K562 (cell line): ENCODE data around the gene GART. TPM values are rescaled to one million over a fixed set of nuclear protein-coding genes. Genes with fewer than 3 reads are reported as not detected.

ENCODE experiments used
- ARNT ChIP-seq, 2 experiments: fragments of 450-650 bp; IDR thresholded peaks; 2 replicates each; pipeline ENCODE4 v1.6.1; 2016; ENCODE audit warnings: mild to moderate bottlenecking in 1 of 2
- ELF4 ChIP-seq: fragments of 450-650 bp; formaldehyde crosslinking; IDR thresholded peaks from 2 replicates; pipeline ENCODE4 v1.4.0; 2022; ENCODE audit warnings: missing genetic modification characterization
- HEY1 ChIP-seq: fragments of 250-450 bp; sonication (Bioruptor Pico); IDR thresholded peaks from 2 replicates; pipeline ENCODE4 v1.5.0; 2020; ENCODE audit warnings: mild to moderate bottlenecking, moderate library complexity, borderline replicate concordance
- MIER1 ChIP-seq: fragments of 450-650 bp; IDR thresholded peaks from 2 replicates; pipeline ENCODE4 v1.6.1; 2016; ENCODE audit warnings: antibody characterized with exemption, mild to moderate bottlenecking, low read depth
- STAT5A ChIP-seq: IDR thresholded peaks from 2 replicates; pipeline ENCODE4 v1.6.1; 2012; ENCODE audit warnings: low read length, inconsistent platforms, borderline replicate concordance
- TAF15 ChIP-seq: fragments of 200-400 bp; formaldehyde crosslinking; IDR thresholded peaks from 2 replicates; pipeline ENCODE4 v1.6.1; 2017; ENCODE audit warnings: mild to moderate bottlenecking, low read depth, low read length, moderate library complexity
- TCF7 ChIP-seq: sonication (generic); IDR thresholded peaks from 2 replicates; pipeline ENCODE4 v1.6.1; 2016; ENCODE audit warnings: antibody characterized with exemption, borderline replicate concordance
- TCF7L2 ChIP-seq: fragments of 150-350 bp; IDR thresholded peaks from 2 replicates; pipeline ENCODE4 v1.6.1; 2016; ENCODE audit warnings: low read depth, mild to moderate bottlenecking, low read length, moderate library complexity
- U2AF1 ChIP-seq: fragments of 200-400 bp; formaldehyde crosslinking; optimal IDR thresholded peaks from 2 replicates; pipeline ENCODE3; 2017; ENCODE audit warnings: mild to moderate bottlenecking, low read depth, low read length, moderate library complexity
- ZNF121 ChIP-seq: sonication (generic); formaldehyde crosslinking; conservative IDR thresholded peaks from 2 replicates; pipeline ENCODE4 v1.8.0; 2022; ENCODE audit warnings: missing genetic modification reagents
- ZNF263 ChIP-seq: sonication (generic); formaldehyde crosslinking; IDR thresholded peaks from 2 replicates; pipeline ENCODE4 v1.8.0; 2022; ENCODE audit warnings: mild to moderate bottlenecking, missing genetic modification reagents, borderline replicate concordance
- ZZZ3 ChIP-seq: fragments of 450-650 bp; IDR thresholded peaks from 2 replicates; pipeline ENCODE4 v1.6.1; 2016; ENCODE audit warnings: antibody characterized with exemption, mild to moderate bottlenecking, moderate library complexity
- polyA plus RNA-seq, 8 experiments: library from polyadenylated mRNA; depleted of rRNA in 4 of 8; stranded (reverse) in 5 of 8; unstranded in 3 of 8; fragments of >200 nt; fragmentation: Nextera tagmentation in 2 of 8; fragmentation: Illumina TruSeq in 1 of 8; extraction: Ambion mirVana in 2 of 8; extraction: Trizol in 1 of 8; gene quantifications; 2 replicates each; pipeline versions ENCODE4 v1.2.1 to v1.2.3, GENCODE V29; 2011 to 2014; ENCODE audit warnings: inconsistent platforms in 1 of 8, missing spikeins in 1 of 8
- total RNA-seq, 7 experiments: library from RNA; depleted of rRNA in 6 of 7; stranded (reverse); fragments of >200 nt in 6 of 7; fragmentation: Illumina TruSeq in 2 of 7; extraction: Trizol in 2 of 7; gene quantifications; 2 replicates each; pipeline versions ENCODE4 v1.2.1 to v1.2.3, GENCODE V29; 2011 to 2021; ENCODE audit warnings: low replicate concordance in 1 of 7
- TF ChIP-seq, protein P1 (sequence below): fragments of 450-650 bp; IDR thresholded peaks from 2 replicates; pipeline ENCODE4 v1.6.1; 2014; ENCODE audit warnings: low read depth, mild to moderate bottlenecking, moderate library complexity, borderline replicate concordance
- TF ChIP-seq, protein P2 (sequence below): fragments of 450-650 bp; formaldehyde crosslinking; IDR thresholded peaks from 2 replicates; pipeline ENCODE4 v1.4.0; 2020; ENCODE audit warnings: mild to moderate bottlenecking, moderate library complexity
- TF ChIP-seq, protein P3 (sequence below): fragments of 250-450 bp; sonication (Bioruptor Pico); IDR thresholded peaks from 2 replicates; pipeline ENCODE4 v1.5.1; 2021; ENCODE audit warnings: mild to moderate bottlenecking
- TF ChIP-seq, protein P4 (sequence below): fragments of 250-450 bp; sonication (Bioruptor Pico); IDR thresholded peaks from 2 replicates; pipeline ENCODE4 v1.5.0; 2021
- TF ChIP-seq, protein P5 (sequence below), 2 experiments: fragments of 450-650 bp; IDR thresholded peaks; 2 replicates each; pipeline ENCODE4 v1.6.1; 2016
- TF ChIP-seq, protein P6 (sequence below): fragments of 250-450 bp; sonication (Bioruptor Pico); IDR thresholded peaks from 2 replicates; pipeline ENCODE4 v1.8.0; 2021; ENCODE audit warnings: moderate library complexity, mild to moderate bottlenecking, inconsistent platforms

Gene GART
- total and polyA plus RNA-seq, 9 of the 15 experiments (the other 6 are each of a cell fraction or from before 2014, with no cell fraction given): 141 to 429 (median 349) TPM

DNA sequence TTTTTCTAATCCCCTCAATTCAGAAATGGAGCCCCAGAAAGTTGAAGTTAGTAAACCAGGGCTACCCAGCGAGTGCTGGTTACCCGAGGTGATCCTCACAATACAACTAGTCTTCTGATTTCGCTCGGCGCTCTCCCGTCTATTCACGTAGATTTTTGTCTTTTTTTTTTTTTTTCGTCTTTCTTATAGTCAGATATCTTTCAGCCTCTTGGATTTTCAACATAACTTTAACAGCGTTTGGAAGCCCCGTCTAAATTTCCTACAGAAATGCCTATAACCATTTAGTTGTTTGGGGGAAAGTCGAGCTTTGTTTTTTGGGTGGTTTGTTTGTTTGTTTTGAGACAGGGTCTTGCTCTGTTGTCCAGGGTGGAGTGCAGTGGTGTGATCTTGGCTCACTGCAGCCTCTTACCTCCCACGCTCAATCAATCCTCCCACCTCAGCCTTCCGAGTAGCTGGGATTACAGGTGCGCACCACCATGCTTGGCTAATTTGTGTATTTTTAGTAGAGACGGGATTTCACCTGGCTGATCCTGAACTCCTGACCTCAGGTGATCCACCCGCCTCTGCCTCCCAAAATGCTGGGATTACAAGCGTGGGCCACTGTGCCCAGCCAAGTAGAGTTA, 61.3 kb downstream of the GART start (continued):
- TF ChIP-seq, protein P1, sequence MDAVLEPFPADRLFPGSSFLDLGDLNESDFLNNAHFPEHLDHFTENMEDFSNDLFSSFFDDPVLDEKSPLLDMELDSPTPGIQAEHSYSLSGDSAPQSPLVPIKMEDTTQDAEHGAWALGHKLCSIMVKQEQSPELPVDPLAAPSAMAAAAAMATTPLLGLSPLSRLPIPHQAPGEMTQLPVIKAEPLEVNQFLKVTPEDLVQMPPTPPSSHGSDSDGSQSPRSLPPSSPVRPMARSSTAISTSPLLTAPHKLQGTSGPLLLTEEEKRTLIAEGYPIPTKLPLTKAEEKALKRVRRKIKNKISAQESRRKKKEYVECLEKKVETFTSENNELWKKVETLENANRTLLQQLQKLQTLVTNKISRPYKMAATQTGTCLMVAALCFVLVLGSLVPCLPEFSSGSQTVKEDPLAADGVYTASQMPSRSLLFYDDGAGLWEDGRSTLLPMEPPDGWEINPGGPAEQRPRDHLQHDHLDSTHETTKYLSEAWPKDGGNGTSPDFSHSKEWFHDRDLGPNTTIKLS: 0 out of 2 replicates have a peak, but pooled peaks have one; percentile 13
- TF ChIP-seq TCF7L2 (no peak), MIER1 (0 out of 2 replicates have a peak, but pooled peaks have one; percentile 71), ZZZ3 (peak; percentile 61; the same call in 1 of the 2 replicates), TCF7 (peak; percentile 8; the same call in 1 of the 2 replicates), TAF15 (no peak), ELF4 (0 out of 2 replicates have a peak, but pooled peaks have one; percentile 13), ZNF121 (CRISPR knock-in tag) (peak; percentile 94), ZNF263 (no peak), ARNT (IDR thresholded peaks at IDR 0.05) (0 out of 4 replicates have a peak, but pooled peaks of 1 of the 2 experiments have one; percentile 27), STAT5A (0 out of 2 replicates have a peak, but pooled peaks have one; percentile 3), HEY1 (no peak), U2AF1 (no peak)
- TF ChIP-seq, protein P2, sequence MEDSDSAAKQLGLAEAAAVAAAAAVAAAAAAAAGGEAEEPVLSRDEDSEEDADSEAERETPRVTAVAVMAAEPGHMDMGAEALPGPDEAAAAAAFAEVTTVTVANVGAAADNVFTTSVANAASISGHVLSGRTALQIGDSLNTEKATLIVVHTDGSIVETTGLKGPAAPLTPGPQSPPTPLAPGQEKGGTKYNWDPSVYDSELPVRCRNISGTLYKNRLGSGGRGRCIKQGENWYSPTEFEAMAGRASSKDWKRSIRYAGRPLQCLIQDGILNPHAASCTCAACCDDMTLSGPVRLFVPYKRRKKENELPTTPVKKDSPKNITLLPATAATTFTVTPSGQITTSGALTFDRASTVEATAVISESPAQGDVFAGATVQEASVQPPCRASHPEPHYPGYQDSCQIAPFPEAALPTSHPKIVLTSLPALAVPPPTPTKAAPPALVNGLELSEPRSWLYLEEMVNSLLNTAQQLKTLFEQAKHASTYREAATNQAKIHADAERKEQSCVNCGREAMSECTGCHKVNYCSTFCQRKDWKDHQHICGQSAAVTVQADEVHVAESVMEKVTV: 0 out of 2 replicates have a peak, but pooled peaks have one; percentile 2
- TF ChIP-seq, protein P3, sequence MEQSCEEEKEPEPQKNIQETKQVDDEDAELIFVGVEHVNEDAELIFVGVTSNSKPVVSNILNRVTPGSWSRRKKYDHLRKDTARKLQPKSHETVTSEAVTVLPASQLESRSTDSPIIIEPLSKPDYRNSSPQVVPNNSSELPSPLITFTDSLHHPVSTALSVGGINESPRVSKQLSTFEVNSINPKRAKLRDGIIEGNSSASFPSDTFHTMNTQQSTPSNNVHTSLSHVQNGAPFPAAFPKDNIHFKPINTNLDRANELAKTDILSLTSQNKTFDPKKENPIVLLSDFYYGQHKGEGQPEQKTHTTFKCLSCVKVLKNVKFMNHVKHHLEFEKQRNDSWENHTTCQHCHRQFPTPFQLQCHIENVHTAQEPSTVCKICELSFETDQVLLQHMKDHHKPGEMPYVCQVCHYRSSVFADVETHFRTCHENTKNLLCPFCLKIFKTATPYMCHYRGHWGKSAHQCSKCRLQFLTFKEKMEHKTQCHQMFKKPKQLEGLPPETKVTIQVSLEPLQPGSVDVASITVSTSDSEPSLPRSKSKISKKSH: no peak
- TF ChIP-seq, protein P4, sequence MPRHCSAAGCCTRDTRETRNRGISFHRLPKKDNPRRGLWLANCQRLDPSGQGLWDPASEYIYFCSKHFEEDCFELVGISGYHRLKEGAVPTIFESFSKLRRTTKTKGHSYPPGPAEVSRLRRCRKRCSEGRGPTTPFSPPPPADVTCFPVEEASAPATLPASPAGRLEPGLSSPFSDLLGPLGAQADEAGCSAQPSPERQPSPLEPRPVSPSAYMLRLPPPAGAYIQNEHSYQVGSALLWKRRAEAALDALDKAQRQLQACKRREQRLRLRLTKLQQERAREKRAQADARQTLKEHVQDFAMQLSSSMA (CRISPR knock-in tag): no peak
- TF ChIP-seq, protein P5, sequence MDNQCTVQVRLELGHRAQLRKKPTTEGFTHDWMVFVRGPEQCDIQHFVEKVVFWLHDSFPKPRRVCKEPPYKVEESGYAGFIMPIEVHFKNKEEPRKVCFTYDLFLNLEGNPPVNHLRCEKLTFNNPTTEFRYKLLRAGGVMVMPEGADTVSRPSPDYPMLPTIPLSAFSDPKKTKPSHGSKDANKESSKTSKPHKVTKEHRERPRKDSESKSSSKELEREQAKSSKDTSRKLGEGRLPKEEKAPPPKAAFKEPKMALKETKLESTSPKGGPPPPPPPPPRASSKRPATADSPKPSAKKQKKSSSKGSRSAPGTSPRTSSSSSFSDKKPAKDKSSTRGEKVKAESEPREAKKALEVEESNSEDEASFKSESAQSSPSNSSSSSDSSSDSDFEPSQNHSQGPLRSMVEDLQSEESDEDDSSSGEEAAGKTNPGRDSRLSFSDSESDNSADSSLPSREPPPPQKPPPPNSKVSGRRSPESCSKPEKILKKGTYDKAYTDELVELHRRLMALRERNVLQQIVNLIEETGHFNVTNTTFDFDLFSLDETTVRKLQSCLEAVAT (IDR thresholded peaks at IDR 0.05): peak in 1 of 2 experiments; percentile 57; a peak in 1 of 4 replicates
- TF ChIP-seq, protein P6, sequence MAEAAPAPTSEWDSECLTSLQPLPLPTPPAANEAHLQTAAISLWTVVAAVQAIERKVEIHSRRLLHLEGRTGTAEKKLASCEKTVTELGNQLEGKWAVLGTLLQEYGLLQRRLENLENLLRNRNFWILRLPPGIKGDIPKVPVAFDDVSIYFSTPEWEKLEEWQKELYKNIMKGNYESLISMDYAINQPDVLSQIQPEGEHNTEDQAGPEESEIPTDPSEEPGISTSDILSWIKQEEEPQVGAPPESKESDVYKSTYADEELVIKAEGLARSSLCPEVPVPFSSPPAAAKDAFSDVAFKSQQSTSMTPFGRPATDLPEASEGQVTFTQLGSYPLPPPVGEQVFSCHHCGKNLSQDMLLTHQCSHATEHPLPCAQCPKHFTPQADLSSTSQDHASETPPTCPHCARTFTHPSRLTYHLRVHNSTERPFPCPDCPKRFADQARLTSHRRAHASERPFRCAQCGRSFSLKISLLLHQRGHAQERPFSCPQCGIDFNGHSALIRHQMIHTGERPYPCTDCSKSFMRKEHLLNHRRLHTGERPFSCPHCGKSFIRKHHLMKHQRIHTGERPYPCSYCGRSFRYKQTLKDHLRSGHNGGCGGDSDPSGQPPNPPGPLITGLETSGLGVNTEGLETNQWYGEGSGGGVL: no peak
